Kasumi-1 (cell line): ENCODE measurements around the gene ARHGAP23.
A peak's percentile ranks its signal among the peaks of the same experiment; 100 is the strongest.
"Not testable (repeated sequence)": the region's sequence is repeated elsewhere in the genome, so short reads cannot be mapped to it uniquely, and the experiment has no call there.

Experiments
- DNase-seq, 2 experiments: peaks; one replicate each; lab custom pipeline; 2025; lab: John Stamatoyannopoulos, UW

Gene ARHGAP23

DNA sequence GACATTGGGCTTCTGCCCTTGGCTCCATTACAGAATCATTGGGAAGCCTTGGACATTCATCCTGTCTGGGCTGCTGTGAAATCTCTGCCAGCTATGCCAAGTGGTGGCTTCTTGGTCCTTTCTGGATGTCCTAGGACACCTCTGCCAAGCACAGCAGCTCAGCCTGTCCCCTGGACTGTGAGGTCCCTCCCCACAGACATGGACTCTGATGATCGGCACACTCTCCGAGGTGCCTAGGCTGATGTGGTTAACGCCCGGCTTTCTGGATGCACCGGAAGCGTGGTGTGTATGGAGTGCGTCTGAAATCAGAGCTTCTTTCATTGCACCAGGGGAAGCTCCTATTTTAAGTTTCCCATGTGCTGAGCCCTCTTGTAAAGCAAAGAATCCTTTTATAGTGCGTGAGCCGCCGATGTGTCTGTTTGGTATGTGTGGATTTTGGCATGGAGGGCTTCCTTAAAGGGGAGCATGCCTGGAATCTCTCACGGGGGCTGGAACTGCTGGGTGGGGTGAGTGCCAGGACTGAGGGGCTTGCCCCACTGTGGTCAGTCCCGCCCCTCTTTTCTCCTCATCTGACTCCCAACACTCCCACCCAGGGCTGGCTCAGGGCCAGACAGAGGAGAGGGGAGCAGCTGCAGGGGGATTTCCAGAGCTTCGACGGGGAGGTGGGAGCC lies 7.0 kb upstream of the ARHGAP23 start:
- no peak for DNase-seq

- DNase-seq, result no peak
Observed at GRCh38 chr17:38421871-38422827, 6.1 kb upstream of the ARHGAP23 start.

DNA sequence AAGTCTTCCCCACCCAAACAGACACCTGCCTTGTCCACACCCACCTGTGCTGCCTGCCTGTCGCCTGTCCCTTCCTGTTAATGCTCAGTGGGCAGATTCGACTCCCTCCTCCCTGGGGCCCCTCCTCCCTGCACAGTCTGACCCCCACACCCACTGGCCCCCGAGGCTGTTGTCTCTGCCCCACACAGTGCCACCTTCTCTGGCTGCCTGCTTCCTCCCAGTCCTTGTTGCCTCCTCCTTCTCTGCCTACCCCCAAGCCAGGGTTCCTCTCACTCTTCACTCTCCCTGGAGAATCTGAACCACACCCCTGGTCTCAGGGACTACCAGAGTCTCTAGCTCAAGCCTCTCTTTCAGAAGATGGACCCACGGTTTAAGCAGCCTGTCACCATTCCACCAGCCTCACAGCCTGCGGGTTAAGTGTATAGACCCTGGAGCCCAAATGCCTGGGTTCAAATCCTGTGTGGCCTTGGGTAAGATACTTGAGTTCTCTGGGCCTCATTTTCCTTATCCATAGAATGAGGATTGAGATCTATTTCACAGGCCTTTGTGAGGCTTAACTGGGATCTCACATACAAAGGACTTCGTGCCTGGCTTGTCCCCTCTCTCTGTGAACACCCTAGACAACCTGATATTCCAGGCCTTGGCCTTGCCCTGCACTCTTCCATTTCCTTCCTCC lies 3.8 kb upstream of the ARHGAP23 start:
- no peak for DNase-seq

GRCh38 chr17:38425031-38425430 lies 3.2 kb upstream of the ARHGAP23 start:
- DNase-seq, result peak; percentile 37 to 63

GRCh38 chr17:38425744-38426143 lies 2.5 kb upstream of the ARHGAP23 start:
- no peak for DNase-seq

DNA sequence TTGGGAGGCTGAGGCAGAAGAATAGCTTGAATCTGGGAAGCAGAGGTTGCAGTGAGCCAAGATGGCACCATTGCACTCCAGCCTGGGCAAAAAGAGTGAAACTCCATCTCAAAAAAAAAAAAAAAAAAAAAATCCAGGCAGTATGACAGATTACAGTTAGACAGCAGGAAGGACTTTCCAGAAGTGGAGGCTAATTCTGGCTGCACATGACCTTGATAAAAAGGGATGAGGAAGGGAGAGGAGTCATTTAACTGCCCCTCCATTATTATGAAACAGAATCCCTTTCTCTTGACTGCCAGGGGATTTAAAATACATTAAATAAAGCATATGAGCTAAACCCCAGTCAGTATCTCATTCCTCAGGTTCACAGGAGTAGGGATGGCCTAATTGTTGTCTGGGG lies 1.8 kb upstream of the ARHGAP23 start:
- no peak for DNase-seq

DNA sequence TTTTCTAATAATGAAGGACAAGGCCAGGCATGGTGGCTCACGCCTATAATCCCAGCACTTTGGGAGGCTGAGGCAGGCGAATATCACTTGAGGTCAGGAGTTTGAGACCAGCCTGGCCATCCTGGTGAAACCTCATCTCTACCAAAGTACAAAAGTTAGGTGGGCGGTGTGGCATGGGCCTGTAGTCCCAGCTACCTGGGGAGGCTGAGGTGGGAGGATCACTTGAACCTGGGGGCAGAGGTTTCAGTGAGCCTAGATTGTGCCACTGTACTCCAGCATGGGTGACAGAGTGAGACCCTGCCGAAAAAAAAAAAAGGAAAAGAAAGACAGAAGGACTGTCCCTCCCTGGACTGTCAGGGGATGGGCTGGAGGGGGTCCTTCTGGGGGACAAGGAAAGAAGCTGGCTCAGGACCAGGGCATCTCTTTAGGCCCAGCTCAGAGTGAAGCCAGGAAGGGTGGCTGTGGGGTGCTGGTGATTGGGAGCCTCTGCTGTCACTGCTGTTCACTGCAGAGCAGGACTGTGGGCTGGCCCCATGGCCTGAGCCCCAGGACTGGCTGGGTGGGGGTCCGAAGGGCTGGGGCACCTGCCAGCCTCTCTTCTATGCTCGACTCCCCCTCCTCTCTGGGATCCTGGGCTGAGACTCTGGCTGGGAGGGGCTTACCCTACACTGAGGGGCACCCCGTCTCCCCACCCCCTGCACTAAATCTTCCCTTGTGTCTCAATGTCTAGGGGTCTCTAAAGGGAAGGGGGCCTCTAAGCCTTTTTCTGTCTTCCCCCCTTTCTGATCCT lies 909 bp upstream of the ARHGAP23 start:
- DNase-seq, result no peak

GRCh38 chr17:38428643-38429371 lies 543 bp downstream of the ARHGAP23 start:
- no peak for DNase-seq

DNA sequence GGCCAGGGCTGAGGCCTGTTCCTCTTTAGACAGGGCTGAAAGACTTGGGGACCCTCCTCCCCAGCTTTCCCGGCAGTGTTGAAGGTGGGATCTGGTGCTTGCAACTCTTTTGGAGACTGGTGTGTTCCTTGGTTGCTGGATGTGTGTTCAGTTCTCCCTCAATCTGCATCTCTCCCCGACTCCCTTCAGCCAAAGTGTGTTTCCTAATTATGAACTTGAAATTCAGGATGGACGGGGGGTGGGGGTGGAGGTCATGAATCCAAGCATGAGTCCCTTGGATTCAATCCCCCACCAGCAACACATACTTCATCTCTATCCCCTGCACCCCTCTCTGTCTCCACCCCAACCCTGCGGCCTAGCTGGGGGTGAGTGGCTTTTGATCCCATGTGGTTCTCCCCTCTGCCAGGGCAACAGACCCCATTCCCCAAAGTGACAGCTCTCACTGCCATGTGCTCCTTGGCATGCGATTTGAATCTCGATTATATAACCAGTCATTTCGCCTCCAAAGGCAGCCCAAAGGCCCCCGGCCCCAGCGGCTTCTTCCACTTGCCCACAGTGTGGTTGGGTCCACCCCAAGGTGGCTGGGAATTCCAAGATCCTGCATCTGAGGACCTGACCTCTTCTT lies 1.3 kb downstream of the ARHGAP23 start:
- DNase-seq, result no peak

GRCh38 chr17:38430316-38430715 lies 2.1 kb downstream of the ARHGAP23 start:
- DNase-seq, result no peak

DNA sequence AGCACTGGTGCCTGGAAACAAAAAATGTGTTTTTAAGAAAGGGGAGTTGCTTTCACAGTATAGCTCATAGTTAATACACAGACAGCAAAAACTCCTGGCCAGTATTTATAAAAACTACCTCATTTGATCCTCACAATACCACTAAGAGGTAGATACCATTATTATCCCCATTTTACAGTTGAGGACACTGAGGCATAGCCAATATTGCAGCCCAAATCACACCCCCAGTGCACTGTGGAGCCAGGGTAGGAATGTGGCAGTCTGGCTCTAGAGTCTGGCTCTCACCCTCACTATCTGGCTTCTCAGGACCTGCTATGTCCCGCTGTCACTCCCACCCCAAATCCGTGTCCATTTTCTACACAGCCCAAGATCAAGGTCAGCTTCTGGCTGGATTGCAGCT lies 2.6 kb downstream of the ARHGAP23 start:
- DNase-seq, result no peak

DNA sequence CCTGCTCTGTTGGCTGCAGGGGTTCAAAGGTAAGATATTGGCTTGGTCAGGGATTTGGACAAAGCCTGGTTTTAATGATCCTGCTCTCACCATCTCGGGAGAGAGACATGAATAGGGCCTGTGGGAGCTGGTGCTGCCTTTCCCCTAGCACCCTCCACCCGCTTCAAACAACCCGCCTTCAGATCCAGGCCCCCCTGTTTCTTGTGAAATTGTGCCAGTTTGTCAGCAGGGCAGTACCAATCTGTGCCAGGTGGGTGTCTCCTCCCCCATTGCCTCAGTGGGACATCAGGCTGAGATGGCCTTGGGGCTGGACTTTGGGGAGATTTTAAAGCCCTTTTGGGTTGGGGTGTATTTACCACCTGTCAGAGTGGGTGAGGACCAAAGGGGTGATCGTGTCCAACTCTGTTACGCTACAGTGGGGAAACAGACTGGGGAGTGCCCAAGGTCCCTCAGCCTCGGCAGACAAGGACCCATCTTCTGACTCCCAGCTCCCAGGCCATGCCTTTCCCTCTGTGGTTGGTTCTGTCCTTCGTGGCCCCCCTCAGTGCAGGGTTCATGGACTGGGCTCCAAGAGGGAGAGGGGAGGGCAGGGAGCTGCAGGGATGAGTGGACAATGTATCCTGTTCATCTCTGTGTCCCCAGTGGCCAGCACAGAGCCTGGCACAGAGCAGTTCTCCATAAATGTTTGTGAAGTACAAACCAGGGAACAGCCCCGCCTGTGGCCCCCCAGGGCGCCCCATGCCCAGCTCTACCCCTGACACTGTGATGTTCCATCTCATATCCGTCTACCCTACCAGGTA lies 3.3 kb downstream of the ARHGAP23 start:
- no peak for DNase-seq

GRCh38 chr17:38434178-38434665 lies 6.0 kb downstream of the ARHGAP23 start:
- no peak for DNase-seq

GRCh38 chr17:38435795-38436194 lies 7.5 kb downstream of the ARHGAP23 start:
- DNase-seq, result no peak

GRCh38 chr17:38436386-38436785 lies 8.1 kb downstream of the ARHGAP23 start:
- DNase-seq, result no peak

GRCh38 chr17:38437313-38437712 lies 9.0 kb downstream of the ARHGAP23 start:
- not testable (repeated sequence) for DNase-seq

DNA sequence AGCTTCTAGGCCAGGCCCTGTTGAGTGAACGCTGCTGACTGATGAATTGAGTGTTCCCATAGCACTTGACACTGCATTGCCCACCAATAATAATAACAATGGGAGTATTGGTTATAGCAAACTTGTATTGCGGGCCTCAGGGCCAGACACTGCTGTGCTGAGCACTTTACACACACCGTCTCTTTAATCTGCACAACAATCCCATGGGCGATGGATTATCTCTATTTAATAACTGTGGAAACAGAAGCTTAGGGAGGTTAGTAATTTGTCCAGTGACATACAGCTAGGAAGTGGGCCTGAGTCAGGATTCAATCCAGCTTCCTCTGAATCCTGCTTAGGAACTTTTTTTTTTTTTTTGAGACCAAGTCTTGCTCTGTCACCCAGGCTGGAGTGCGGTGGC lies 11.2 kb downstream of the ARHGAP23 start:
- DNase-seq, result no peak

GRCh38 chr17:38440614-38441397 lies 12.5 kb downstream of the ARHGAP23 start:
- no peak for DNase-seq
